ENCODE data around the gene RNFT2. TPM values are rescaled to one million over a fixed set of nuclear protein-coding genes. Genes with fewer than 3 reads are reported as not detected.

The RNFT2 gene
- total RNA-seq, 1 donor from 2014 or later = 6.4 TPM

DNA sequence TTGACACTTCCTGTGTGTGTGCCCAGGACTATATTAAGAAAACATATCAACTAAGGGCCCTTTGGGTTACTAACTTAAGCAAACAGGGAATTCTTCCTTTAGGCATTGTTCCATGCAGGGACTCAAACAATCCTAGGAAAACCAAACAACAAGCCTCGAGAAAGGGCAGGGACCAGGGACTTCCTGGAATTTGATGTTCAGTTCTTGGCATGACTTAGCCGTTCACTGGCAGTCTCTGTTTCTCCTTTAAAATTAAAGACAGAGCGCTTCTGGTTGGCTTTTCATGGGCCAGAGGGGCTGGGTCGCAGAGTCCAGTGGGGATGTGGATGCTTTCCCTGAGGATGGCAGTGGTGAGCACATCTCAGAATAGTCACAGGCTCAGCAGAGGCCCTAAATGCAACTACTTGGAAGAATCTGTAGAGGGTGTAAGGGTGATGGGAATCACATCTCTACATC is 35.2 kb downstream of the RNFT2 start:
- no peak overlapping the region for H3K27ac ChIP-seq
- no peaks in the 10 kb centered on the region for H3K27me3 ChIP-seq
- intact Hi-C loops (cut with DNase I) = no loop called here
- H3K4me1 ChIP-seq = no peaks in the 10 kb centered on the region
- TF ChIP-seq POLR2AphosphoS5 (IDR thresholded peaks at IDR 0.05; ENCODE audit: insufficient read depth in 1 of 2, low read depth in 1 of 2) (no peak), POLR2A (IDR thresholded peaks at IDR 0.05) (no peak)
- TF ChIP-seq, protein P1, sequence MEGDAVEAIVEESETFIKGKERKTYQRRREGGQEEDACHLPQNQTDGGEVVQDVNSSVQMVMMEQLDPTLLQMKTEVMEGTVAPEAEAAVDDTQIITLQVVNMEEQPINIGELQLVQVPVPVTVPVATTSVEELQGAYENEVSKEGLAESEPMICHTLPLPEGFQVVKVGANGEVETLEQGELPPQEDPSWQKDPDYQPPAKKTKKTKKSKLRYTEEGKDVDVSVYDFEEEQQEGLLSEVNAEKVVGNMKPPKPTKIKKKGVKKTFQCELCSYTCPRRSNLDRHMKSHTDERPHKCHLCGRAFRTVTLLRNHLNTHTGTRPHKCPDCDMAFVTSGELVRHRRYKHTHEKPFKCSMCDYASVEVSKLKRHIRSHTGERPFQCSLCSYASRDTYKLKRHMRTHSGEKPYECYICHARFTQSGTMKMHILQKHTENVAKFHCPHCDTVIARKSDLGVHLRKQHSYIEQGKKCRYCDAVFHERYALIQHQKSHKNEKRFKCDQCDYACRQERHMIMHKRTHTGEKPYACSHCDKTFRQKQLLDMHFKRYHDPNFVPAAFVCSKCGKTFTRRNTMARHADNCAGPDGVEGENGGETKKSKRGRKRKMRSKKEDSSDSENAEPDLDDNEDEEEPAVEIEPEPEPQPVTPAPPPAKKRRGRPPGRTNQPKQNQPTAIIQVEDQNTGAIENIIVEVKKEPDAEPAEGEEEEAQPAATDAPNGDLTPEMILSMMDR (IDR thresholded peaks at IDR 0.05) = no peak
- no peaks in the 10 kb centered on the region for H3K36me3 ChIP-seq
- H3K9me3 ChIP-seq = no peaks in the 10 kb centered on the region
- no peak overlapping the region for H3K4me3 ChIP-seq
- no peak for DNase-seq (ENCODE audit: extremely low spot score in 2 of 2)

DNA sequence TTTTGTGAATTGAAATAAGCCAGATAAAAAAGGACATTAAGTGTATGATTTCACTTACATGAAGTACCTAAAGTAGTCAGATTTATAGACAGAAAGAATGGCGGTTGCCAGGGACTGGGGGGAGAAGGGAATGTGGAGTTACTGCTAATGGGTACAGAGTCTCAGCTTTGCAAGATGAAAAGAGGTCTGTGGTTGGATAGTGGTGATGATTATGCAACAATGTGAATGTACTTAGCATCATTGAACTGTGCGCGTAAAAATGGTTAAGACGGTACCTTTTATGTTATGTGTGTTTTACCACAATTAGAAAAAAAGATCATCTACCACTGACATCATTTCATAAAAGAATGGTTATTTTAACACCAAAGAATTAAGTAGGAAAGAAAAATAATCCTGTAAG is 35.9 kb downstream of the RNFT2 start:
- Histone ChIP-seq H3K4me1 (no peaks in the 10 kb centered on the region), H3K27me3 (no peaks in the 10 kb centered on the region), H3K27ac (no peak overlapping the region), H3K4me3 (no peak overlapping the region), H3K9me3 (no peaks in the 10 kb centered on the region), H3K36me3 (no peaks in the 10 kb centered on the region)
- intact Hi-C loops (cut with DNase I) = no loop called here
- TF ChIP-seq, protein P1 (IDR thresholded peaks at IDR 0.05) = no peak
- no peak for TF ChIP-seq POLR2AphosphoS5 (IDR thresholded peaks at IDR 0.05; ENCODE audit: insufficient read depth in 1 of 2, low read depth in 1 of 2)
- TF ChIP-seq POLR2A (IDR thresholded peaks at IDR 0.05) = no peak
- no peak for DNase-seq (ENCODE audit: extremely low spot score in 2 of 2)

DNA sequence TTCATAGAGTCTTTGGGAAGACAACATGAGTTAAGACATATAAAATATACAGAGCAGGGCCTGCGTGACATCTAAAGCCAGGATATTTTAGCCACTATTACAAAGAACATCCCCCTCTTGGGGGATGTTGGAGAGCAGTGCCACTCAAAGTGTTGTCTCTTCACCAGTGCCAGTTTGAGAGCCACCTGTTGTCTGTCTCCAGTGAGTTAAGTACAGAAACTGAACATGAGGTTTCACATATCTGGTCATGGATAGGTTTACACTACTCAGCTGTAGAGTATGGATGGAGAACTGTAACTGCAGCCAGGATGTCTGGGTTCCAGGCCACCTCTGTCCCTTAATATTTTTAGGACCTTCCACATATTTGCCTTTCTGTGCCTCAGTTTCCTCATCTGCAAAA is 39.1 kb downstream of the RNFT2 start:
- intact Hi-C loops (cut with DNase I) = no loop called here
- H3K4me3 ChIP-seq = no peak overlapping the region
- no peaks in the 10 kb centered on the region for H3K9me3 ChIP-seq
- H3K27me3 ChIP-seq = no peaks in the 10 kb centered on the region
- H3K4me1 ChIP-seq = no peaks in the 10 kb centered on the region
- no peak for TF ChIP-seq POLR2A (IDR thresholded peaks at IDR 0.05)
- TF ChIP-seq POLR2AphosphoS5 (IDR thresholded peaks at IDR 0.05; ENCODE audit: insufficient read depth in 1 of 2, low read depth in 1 of 2) = no peak
- TF ChIP-seq, protein P1 (IDR thresholded peaks at IDR 0.05) = no peak
- H3K27ac ChIP-seq = no peak overlapping the region
- H3K36me3 ChIP-seq = no peaks in the 10 kb centered on the region
- DNase-seq (ENCODE audit: extremely low spot score in 2 of 2) = no peak

DNA sequence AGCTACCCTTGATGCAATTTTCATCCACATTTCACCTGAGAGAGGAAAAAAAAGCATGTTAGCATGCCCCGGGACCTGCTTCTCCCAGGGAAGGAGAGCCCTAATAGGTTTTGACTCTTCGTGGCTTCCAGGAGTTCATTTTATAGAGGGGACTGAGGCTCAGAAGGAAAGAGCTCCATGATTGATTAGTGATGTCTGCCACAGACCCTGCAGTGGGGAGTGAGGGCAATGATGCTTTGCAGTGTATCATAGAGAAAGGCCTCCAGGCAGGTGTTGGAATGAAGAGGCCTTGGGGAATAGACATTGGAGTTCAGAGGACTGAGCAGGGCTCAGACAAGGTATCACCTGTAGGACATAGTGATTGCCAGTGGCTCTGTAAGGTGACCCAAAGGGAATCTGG is 41.5 kb downstream of the RNFT2 start:
- Histone ChIP-seq H3K36me3 (no peaks in the 10 kb centered on the region), H3K27me3 (no peaks in the 10 kb centered on the region), H3K4me3 (no peak overlapping the region), H3K4me1 (no peaks in the 10 kb centered on the region), H3K27ac (no peak overlapping the region), H3K9me3 (no peaks in the 10 kb centered on the region)
- DNase-seq (ENCODE audit: extremely low spot score in 2 of 2) = no peak
- intact Hi-C loops (cut with DNase I) = no loop called here
- TF ChIP-seq POLR2A (IDR thresholded peaks at IDR 0.05) = no peak
- TF ChIP-seq POLR2AphosphoS5 (IDR thresholded peaks at IDR 0.05; ENCODE audit: insufficient read depth in 1 of 2, low read depth in 1 of 2) = no peak
- TF ChIP-seq, protein P1 (IDR thresholded peaks at IDR 0.05) = no peak

DNA sequence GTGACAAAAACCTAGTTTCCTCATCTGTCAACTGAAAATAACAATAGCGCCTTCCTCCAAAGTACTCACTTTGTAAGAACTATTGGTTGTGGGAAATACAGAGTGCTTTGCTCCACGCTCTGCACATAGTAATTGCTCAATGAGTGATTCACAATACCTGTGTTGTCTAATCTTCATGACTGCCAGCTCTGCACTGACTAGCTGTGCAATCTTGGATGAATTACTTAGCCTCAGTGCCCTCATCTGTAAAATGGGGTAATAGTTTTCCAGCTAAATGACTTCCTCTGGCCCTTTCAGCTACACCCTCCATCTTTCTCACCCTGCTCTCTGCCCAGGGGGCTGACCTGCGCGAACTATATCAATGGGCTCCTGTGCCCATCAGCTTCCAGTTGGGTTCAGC is 42.8 kb downstream of the RNFT2 start:
- intact Hi-C loops (cut with DNase I) = no loop called here
- Histone ChIP-seq H3K27ac (no peak overlapping the region), H3K9me3 (no peaks in the 10 kb centered on the region), H3K36me3 (no peaks in the 10 kb centered on the region), H3K4me1 (no peaks in the 10 kb centered on the region), H3K27me3 (no peaks in the 10 kb centered on the region), H3K4me3 (no peak overlapping the region)
- TF ChIP-seq, protein P1 (IDR thresholded peaks at IDR 0.05) = no peak
- TF ChIP-seq POLR2A (IDR thresholded peaks at IDR 0.05) (no peak), POLR2AphosphoS5 (IDR thresholded peaks at IDR 0.05; ENCODE audit: insufficient read depth in 1 of 2, low read depth in 1 of 2) (no peak)
- DNase-seq (ENCODE audit: extremely low spot score in 2 of 2) = no peak
